ENCODE measurements around the gene PLCH1.
A peak's percentile ranks its signal among the peaks of the same experiment; 100 is the strongest.

PLCH1 gene

GRCh38 chr3:155746703-155747102 lies 1.8 kb upstream of the PLCH1 start:
- H3K27ac ChIP-seq (ENCODE audit: low read depth, low read length) = no peak overlapping the region
- no peak overlapping the region for H3K9ac ChIP-seq (ENCODE audit: low read depth in 1 of 2, low read length in 2 of 2)
- H3K4me3 ChIP-seq (ENCODE audit: low read depth in 1 of 2, low read length in 2 of 2) = no peak overlapping the region
- no peaks in the 10 kb centered on the region for H3K27me3 ChIP-seq (ENCODE audit: control insufficient read depth in 1 of 2, insufficient read depth in 2 of 2, low read length in 2 of 2)
- H3K9me3 ChIP-seq (ENCODE audit: control insufficient read depth in 1 of 2, low read length in 2 of 2) = no peaks in the 10 kb centered on the region
- H3K4me1 ChIP-seq (ENCODE audit: control insufficient read depth in 1 of 2, insufficient read depth in 2 of 2, low read length in 2 of 2) = peaks cover 7 to 12% of the 10 kb centered on the region in 2 donors
- H3K36me3 ChIP-seq (ENCODE audit: control insufficient read depth in 1 of 2, insufficient read depth in 2 of 2, low read length in 2 of 2) = no peaks in the 10 kb centered on the region

GRCh38 chr3:155745795-155746550 lies 1.1 kb upstream of the PLCH1 start:
- Histone ChIP-seq H3K9me3 (ENCODE audit: control insufficient read depth in 1 of 2, low read length in 2 of 2) (no peaks in the 10 kb centered on the region), H3K27me3 (ENCODE audit: control insufficient read depth in 1 of 2, insufficient read depth in 2 of 2, low read length in 2 of 2) (no peaks in the 10 kb centered on the region), H3K36me3 (ENCODE audit: control insufficient read depth in 1 of 2, insufficient read depth in 2 of 2, low read length in 2 of 2) (no peaks in the 10 kb centered on the region), H3K4me3 (ENCODE audit: low read depth in 1 of 2, low read length in 2 of 2) (peak overlapping the region; percentile 50 to 87), H3K27ac (ENCODE audit: low read depth, low read length) (no peak overlapping the region), H3K4me1 (ENCODE audit: control insufficient read depth in 1 of 2, insufficient read depth in 2 of 2, low read length in 2 of 2) (peaks cover 7 to 12% of the 10 kb centered on the region in 2 donors), H3K9ac (ENCODE audit: low read depth in 1 of 2, low read length in 2 of 2) (no peak overlapping the region)

- H3K4me1 ChIP-seq (ENCODE audit: control insufficient read depth in 1 of 2, insufficient read depth in 2 of 2, low read length in 2 of 2) = peaks cover 7 to 11% of the 10 kb centered on the region in 2 donors
- H3K36me3 ChIP-seq (ENCODE audit: control insufficient read depth in 1 of 2, insufficient read depth in 2 of 2, low read length in 2 of 2) = no peaks in the 10 kb centered on the region
- no peaks in the 10 kb centered on the region for H3K9me3 ChIP-seq (ENCODE audit: control insufficient read depth in 1 of 2, low read length in 2 of 2)
- peak overlapping the region; percentile 79 to 87 for H3K4me3 ChIP-seq (ENCODE audit: low read depth in 1 of 2, low read length in 2 of 2)
- H3K27ac ChIP-seq (ENCODE audit: low read depth, low read length) = no peak overlapping the region
- no peaks in the 10 kb centered on the region for H3K27me3 ChIP-seq (ENCODE audit: control insufficient read depth in 1 of 2, insufficient read depth in 2 of 2, low read length in 2 of 2)
- H3K9ac ChIP-seq (ENCODE audit: low read depth in 1 of 2, low read length in 2 of 2) = peak overlapping the region; percentile 70 to 80
Observed at GRCh38 chr3:155744010-155744625, 753 bp downstream of the PLCH1 start.

DNA sequence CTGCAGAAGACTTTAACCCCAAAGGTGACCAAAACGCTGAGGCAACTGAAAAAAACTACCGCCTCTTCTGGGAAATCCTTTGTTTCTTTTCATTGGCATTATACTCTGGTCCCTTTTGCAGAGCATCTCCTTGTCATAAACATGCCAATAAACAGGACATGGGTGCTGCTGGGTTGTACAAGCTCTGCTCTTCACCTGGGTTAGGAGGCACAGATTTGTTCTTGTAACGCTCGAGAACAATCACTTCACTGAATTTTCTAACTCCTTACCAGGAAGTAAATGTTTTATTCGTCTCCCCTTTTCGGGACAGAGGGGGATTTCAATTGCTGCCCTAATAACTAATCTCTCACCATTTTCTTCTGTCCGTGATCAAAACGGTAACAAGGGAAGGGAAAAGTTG lies 1.3 kb downstream of the PLCH1 start:
- peak overlapping the region; percentile 79 to 87 for H3K4me3 ChIP-seq (ENCODE audit: low read depth in 1 of 2, low read length in 2 of 2)
- no peak overlapping the region for H3K27ac ChIP-seq (ENCODE audit: low read depth, low read length)
- H3K4me1 ChIP-seq (ENCODE audit: control insufficient read depth in 1 of 2, insufficient read depth in 2 of 2, low read length in 2 of 2) = peaks cover 7 to 10% of the 10 kb centered on the region in 2 donors
- peak overlapping the region; percentile 70 to 80 for H3K9ac ChIP-seq (ENCODE audit: low read depth in 1 of 2, low read length in 2 of 2)
- no peaks in the 10 kb centered on the region for H3K27me3 ChIP-seq (ENCODE audit: control insufficient read depth in 1 of 2, insufficient read depth in 2 of 2, low read length in 2 of 2)
- no peaks in the 10 kb centered on the region for H3K36me3 ChIP-seq (ENCODE audit: control insufficient read depth in 1 of 2, insufficient read depth in 2 of 2, low read length in 2 of 2)
- H3K9me3 ChIP-seq (ENCODE audit: control insufficient read depth in 1 of 2, low read length in 2 of 2) = no peaks in the 10 kb centered on the region

GRCh38 chr3:155742349-155742965 lies 2.4 kb downstream of the PLCH1 start:
- Histone ChIP-seq H3K27me3 (ENCODE audit: control insufficient read depth in 1 of 2, insufficient read depth in 2 of 2, low read length in 2 of 2) (no peaks in the 10 kb centered on the region), H3K27ac (ENCODE audit: low read depth, low read length) (no peak overlapping the region), H3K36me3 (ENCODE audit: control insufficient read depth in 1 of 2, insufficient read depth in 2 of 2, low read length in 2 of 2) (no peaks in the 10 kb centered on the region), H3K9ac (ENCODE audit: low read depth in 1 of 2, low read length in 2 of 2) (no peak overlapping the region), H3K4me1 (ENCODE audit: control insufficient read depth in 1 of 2, insufficient read depth in 2 of 2, low read length in 2 of 2) (peaks cover 7 to 11% of the 10 kb centered on the region in 2 donors), H3K9me3 (ENCODE audit: control insufficient read depth in 1 of 2, low read length in 2 of 2) (no peaks in the 10 kb centered on the region), H3K4me3 (ENCODE audit: low read depth in 1 of 2, low read length in 2 of 2) (no peak overlapping the region)

GRCh38 chr3:155741603-155742002 lies 3.3 kb downstream of the PLCH1 start:
- Histone ChIP-seq H3K27ac (ENCODE audit: low read depth, low read length) (no peak overlapping the region), H3K4me3 (ENCODE audit: low read depth in 1 of 2, low read length in 2 of 2) (no peak overlapping the region), H3K9ac (ENCODE audit: low read depth in 1 of 2, low read length in 2 of 2) (no peak overlapping the region), H3K4me1 (ENCODE audit: control insufficient read depth in 1 of 2, insufficient read depth in 2 of 2, low read length in 2 of 2) (peaks cover 7 to 11% of the 10 kb centered on the region in 2 donors), H3K27me3 (ENCODE audit: control insufficient read depth in 1 of 2, insufficient read depth in 2 of 2, low read length in 2 of 2) (no peaks in the 10 kb centered on the region), H3K9me3 (ENCODE audit: control insufficient read depth in 1 of 2, low read length in 2 of 2) (no peaks in the 10 kb centered on the region), H3K36me3 (ENCODE audit: control insufficient read depth in 1 of 2, insufficient read depth in 2 of 2, low read length in 2 of 2) (no peaks in the 10 kb centered on the region)

DNA sequence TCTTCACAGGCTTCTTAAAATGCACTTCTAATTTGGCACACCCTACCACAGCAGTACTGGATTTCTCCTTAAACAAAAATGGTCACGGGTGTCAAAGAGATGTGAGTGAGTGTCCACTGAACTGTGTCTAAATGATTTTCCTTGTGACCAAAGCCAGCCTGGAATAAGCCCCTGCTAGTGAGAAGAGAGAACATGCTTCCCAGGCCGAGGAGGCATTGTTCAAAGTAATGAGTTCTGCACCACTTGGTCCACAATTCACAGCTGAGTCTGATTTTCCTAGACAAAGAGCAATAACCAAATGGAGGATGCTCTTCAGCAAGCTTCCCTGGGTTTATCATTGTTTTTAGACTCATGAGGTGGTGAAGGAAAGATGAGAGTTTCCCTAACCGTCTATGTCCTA lies 3.8 kb downstream of the PLCH1 start:
- no peaks in the 10 kb centered on the region for H3K9me3 ChIP-seq (ENCODE audit: control insufficient read depth in 1 of 2, low read length in 2 of 2)
- no peak overlapping the region for H3K9ac ChIP-seq (ENCODE audit: low read depth in 1 of 2, low read length in 2 of 2)
- H3K36me3 ChIP-seq (ENCODE audit: control insufficient read depth in 1 of 2, insufficient read depth in 2 of 2, low read length in 2 of 2) = no peaks in the 10 kb centered on the region
- peaks cover 9 to 11% of the 10 kb centered on the region in 2 donors for H3K4me1 ChIP-seq (ENCODE audit: control insufficient read depth in 1 of 2, insufficient read depth in 2 of 2, low read length in 2 of 2)
- no peak overlapping the region for H3K4me3 ChIP-seq (ENCODE audit: low read depth in 1 of 2, low read length in 2 of 2)
- H3K27me3 ChIP-seq (ENCODE audit: control insufficient read depth in 1 of 2, insufficient read depth in 2 of 2, low read length in 2 of 2) = no peaks in the 10 kb centered on the region
- no peak overlapping the region for H3K27ac ChIP-seq (ENCODE audit: low read depth, low read length)

GRCh38 chr3:155739154-155739553 lies 5.7 kb downstream of the PLCH1 start:
- no peaks in the 10 kb centered on the region for H3K27me3 ChIP-seq (ENCODE audit: control insufficient read depth in 1 of 2, insufficient read depth in 2 of 2, low read length in 2 of 2)
- H3K36me3 ChIP-seq (ENCODE audit: control insufficient read depth in 1 of 2, insufficient read depth in 2 of 2, low read length in 2 of 2) = no peaks in the 10 kb centered on the region
- no peaks in the 10 kb centered on the region for H3K9me3 ChIP-seq (ENCODE audit: control insufficient read depth in 1 of 2, low read length in 2 of 2)
- no peak overlapping the region for H3K27ac ChIP-seq (ENCODE audit: low read depth, low read length)
- H3K4me1 ChIP-seq (ENCODE audit: control insufficient read depth in 1 of 2, insufficient read depth in 2 of 2, low read length in 2 of 2) = peaks cover 6 to 8% of the 10 kb centered on the region in 2 donors
- no peak overlapping the region for H3K4me3 ChIP-seq (ENCODE audit: low read depth in 1 of 2, low read length in 2 of 2)
- H3K9ac ChIP-seq (ENCODE audit: low read depth in 1 of 2, low read length in 2 of 2) = no peak overlapping the region

GRCh38 chr3:155738580-155739076 lies 6.2 kb downstream of the PLCH1 start:
- Histone ChIP-seq H3K4me1 (ENCODE audit: control insufficient read depth in 1 of 2, insufficient read depth in 2 of 2, low read length in 2 of 2) (peaks cover 4 to 8% of the 10 kb centered on the region in 2 donors), H3K9ac (ENCODE audit: low read depth in 1 of 2, low read length in 2 of 2) (peak overlapping the region in 1 of 2 donors; percentile 24), H3K27me3 (ENCODE audit: control insufficient read depth in 1 of 2, insufficient read depth in 2 of 2, low read length in 2 of 2) (no peaks in the 10 kb centered on the region), H3K9me3 (ENCODE audit: control insufficient read depth in 1 of 2, low read length in 2 of 2) (no peaks in the 10 kb centered on the region), H3K36me3 (ENCODE audit: control insufficient read depth in 1 of 2, insufficient read depth in 2 of 2, low read length in 2 of 2) (no peaks in the 10 kb centered on the region), H3K4me3 (ENCODE audit: low read depth in 1 of 2, low read length in 2 of 2) (peak overlapping the region in 1 of 2 donors; percentile 14), H3K27ac (ENCODE audit: low read depth, low read length) (peak overlapping the region; percentile 35)

DNA sequence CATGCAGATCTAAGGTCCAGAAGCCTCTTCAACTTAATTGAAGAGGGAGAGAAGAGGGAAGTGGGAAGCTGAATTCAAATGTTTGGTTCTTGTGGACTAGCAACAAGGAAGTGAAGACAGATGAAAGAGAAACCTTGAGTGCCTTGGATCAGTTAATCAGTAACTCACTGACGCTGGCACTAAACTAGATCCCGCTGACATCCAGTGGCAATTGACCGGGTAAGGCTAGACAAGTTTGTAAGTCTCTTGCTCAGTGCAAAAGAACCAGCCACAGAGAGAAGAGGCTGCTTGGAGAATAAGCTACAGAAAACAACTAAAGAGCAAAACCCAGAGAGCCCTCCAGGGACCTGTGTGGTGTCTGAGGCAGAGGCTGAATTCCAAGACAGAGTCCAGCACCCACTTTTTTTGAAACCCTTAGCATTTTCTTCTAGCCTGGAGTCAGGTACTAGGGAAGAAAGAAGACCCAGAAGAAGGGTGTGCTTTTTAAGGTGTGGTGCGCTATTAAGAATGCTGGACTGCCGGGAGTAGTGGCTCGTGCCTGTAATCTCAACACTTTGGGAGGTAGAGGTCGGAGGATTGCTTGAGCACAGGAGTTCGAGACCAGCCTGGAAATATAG lies 6.9 kb downstream of the PLCH1 start:
- peak overlapping the region; percentile 63 for H3K4me3 ChIP-seq (ENCODE audit: low read depth in 1 of 2, low read length in 2 of 2)
- peaks cover 4 to 8% of the 10 kb centered on the region in 2 donors for H3K4me1 ChIP-seq (ENCODE audit: control insufficient read depth in 1 of 2, insufficient read depth in 2 of 2, low read length in 2 of 2)
- peak overlapping the region; percentile 35 for H3K27ac ChIP-seq (ENCODE audit: low read depth, low read length)
- no peaks in the 10 kb centered on the region for H3K36me3 ChIP-seq (ENCODE audit: control insufficient read depth in 1 of 2, insufficient read depth in 2 of 2, low read length in 2 of 2)
- no peaks in the 10 kb centered on the region for H3K9me3 ChIP-seq (ENCODE audit: control insufficient read depth in 1 of 2, low read length in 2 of 2)
- peak overlapping the region in 1 of 2 donors; percentile 24 for H3K9ac ChIP-seq (ENCODE audit: low read depth in 1 of 2, low read length in 2 of 2)
- no peaks in the 10 kb centered on the region for H3K27me3 ChIP-seq (ENCODE audit: control insufficient read depth in 1 of 2, insufficient read depth in 2 of 2, low read length in 2 of 2)

Measured in duodenal mucosa (tissue), 2 donors.